ENCODE results near the gene CTIF.

Gene CTIF

GRCh38 chr18:48842259-48843061 is 303.6 kb downstream of the CTIF start:
- DNase-seq, result peak in 4 of 6 experiments; percentile 15 to 80 (median 78)

GRCh38 chr18:48843162-48843561 is 304.3 kb downstream of the CTIF start:
- no peak for DNase-seq

- no peak for DNase-seq
Observed at GRCh38 chr18:48843596-48843995, 304.8 kb downstream of the CTIF start.

GRCh38 chr18:48844271-48844670 is 305.4 kb downstream of the CTIF start:
- no peak for DNase-seq

GRCh38 chr18:48845174-48845573 is 306.3 kb downstream of the CTIF start:
- DNase-seq, result no peak

- DNase-seq, result no peak
Observed at GRCh38 chr18:48846423-48846932, 307.6 kb downstream of the CTIF start.

- no peak for DNase-seq
Observed at GRCh38 chr18:48847807-48848486, 309.1 kb downstream of the CTIF start.

- DNase-seq, result no peak
Observed at GRCh38 chr18:48848641-48849143, 309.9 kb downstream of the CTIF start.

- no peak for DNase-seq
Observed at GRCh38 chr18:48850822-48851598, 312.2 kb downstream of the CTIF start.

GRCh38 chr18:48851599-48851960 is 312.7 kb downstream of the CTIF start:
- peak in 3 of 6 experiments; percentile 5 to 37 (median 12) for DNase-seq

GRCh38 chr18:48852292-48852691 is 313.5 kb downstream of the CTIF start:
- no peak for DNase-seq

- DNase-seq, result peak in 3 of 6 experiments; percentile 35 to 60 (median 59)
Observed at GRCh38 chr18:48852794-48853193, 314.0 kb downstream of the CTIF start.

- DNase-seq, result no peak
Observed at GRCh38 chr18:48853588-48853987, 314.8 kb downstream of the CTIF start.

- no peak for DNase-seq
Observed at GRCh38 chr18:48854780-48855179, 315.9 kb downstream of the CTIF start.

- no peak for DNase-seq
Observed at GRCh38 chr18:48855422-48856377, 316.9 kb downstream of the CTIF start.

GRCh38 chr18:48857023-48857694 is 318.3 kb downstream of the CTIF start:
- DNase-seq, result no peak

GRCh38 chr18:48858676-48859075 is 319.8 kb downstream of the CTIF start:
- DNase-seq, result no peak

- no peak for DNase-seq
Observed at GRCh38 chr18:48859311-48860268, 320.8 kb downstream of the CTIF start.

GRCh38 chr18:48860269-48861180 is 321.7 kb downstream of the CTIF start:
- DNase-seq, result no peak

Measured in stimulated activated naive CD4-positive, alpha-beta T cell (primary cell).